Neutrophil (primary cell): ENCODE results near the gene ROBO2.

Source experiments
- H3K27ac ChIP-seq: fragments of 200-600 bp; sonication (generic); 2 replicates; pipeline ENCODE4 v1.5.1; 2016; ENCODE audit warnings: mild to moderate bottlenecking, moderate library complexity
- H3K27me3 ChIP-seq: fragments of 200-600 bp; sonication (generic); 2 replicates; pipeline ENCODE4 v1.6.0; 2016; ENCODE audit warnings: mild to moderate bottlenecking
- H3K36me3 ChIP-seq: fragments of 200-600 bp; sonication (generic); 2 replicates; pipeline ENCODE4 v1.5.1; 2017
- H3K4me1 ChIP-seq, 2 experiments: fragments of 200-600 bp in 1 of 2; sonication (generic) in 1 of 2; 1 replicate in 1 of 2; 2 replicates in 1 of 2; pipeline versions ENCODE4 v1.5.1 to v1.6.1; 2013 to 2016; ENCODE audit warnings: low read depth in 1 of 2, low read length in 1 of 2, mild to moderate bottlenecking in 1 of 2, moderate library complexity in 1 of 2; ENCODE audit not compliant: control insufficient read depth in 1 of 2, insufficient read depth in 1 of 2
- H3K4me3 ChIP-seq, 2 experiments: fragments of 200-600 bp in 1 of 2; sonication (generic) in 1 of 2; 1 replicate in 1 of 2; 2 replicates in 1 of 2; pipeline ENCODE4 v1.5.1; 2013 to 2016; ENCODE audit warnings: low read depth in 1 of 2, low read length in 1 of 2, mild to moderate bottlenecking in 1 of 2, moderate library complexity in 1 of 2
- H3K9me3 ChIP-seq: fragments of 200-600 bp; sonication (generic); 2 replicates; pipeline ENCODE4 v1.5.1; 2016
- TF ChIP-seq, protein P1 (sequence below): fragments of 200-600 bp; sonication (generic); IDR thresholded peaks from 2 replicates; pipeline ENCODE4 v1.5.1; 2016; ENCODE audit warnings: antibody characterized with exemption

ROBO2 gene

DNA sequence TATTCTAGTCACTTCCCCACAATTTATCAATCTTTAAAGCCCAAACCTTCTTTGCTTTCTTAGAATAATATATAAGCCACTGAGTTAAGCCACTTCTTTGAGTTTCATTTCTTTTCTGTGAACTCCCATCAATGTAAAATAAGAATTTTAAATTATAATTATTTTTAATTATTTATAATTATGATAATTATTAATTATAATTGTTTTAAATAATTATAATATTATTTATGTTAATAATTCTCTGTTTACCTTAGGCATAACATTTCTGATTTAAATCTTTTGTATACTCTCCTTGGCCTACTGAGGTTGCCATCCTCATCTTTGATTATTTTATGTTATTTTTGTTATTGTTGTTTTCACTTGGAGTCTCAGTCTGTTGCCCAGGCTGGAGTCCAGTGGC is 644.2 kb downstream of the ROBO2 start:
- H3K27ac ChIP-seq: no peak overlapping the region
- no peak overlapping the region for H3K4me3 ChIP-seq

DNA sequence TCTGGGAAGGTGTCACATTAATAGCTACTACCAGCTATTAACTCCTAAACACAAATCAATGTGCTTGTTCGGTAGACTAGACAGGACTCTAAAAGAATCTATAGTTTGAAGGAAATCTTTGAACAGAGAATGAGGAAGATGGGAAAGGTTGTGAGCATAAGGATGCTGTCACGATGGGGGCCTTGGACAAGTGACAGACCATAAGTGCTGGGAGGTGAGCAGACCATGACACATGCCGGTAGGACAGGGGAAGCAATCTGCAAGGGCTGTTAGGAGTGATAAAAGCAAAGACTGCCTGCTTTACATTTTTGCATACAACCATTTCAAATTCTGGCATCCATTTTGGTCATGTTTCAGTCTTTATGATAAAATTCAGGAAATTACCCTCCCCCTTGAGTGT is 645.8 kb downstream of the ROBO2 start:
- Histone ChIP-seq H3K36me3 (no peaks in the 10 kb centered on the region), H3K4me1 (no peaks in the 10 kb centered on the region), H3K4me3 (no peak overlapping the region), H3K27ac (no peak overlapping the region), H3K27me3 (no peaks in the 10 kb centered on the region), H3K9me3 (peaks cover 4% of the 10 kb centered on the region)
- TF ChIP-seq, protein P1, sequence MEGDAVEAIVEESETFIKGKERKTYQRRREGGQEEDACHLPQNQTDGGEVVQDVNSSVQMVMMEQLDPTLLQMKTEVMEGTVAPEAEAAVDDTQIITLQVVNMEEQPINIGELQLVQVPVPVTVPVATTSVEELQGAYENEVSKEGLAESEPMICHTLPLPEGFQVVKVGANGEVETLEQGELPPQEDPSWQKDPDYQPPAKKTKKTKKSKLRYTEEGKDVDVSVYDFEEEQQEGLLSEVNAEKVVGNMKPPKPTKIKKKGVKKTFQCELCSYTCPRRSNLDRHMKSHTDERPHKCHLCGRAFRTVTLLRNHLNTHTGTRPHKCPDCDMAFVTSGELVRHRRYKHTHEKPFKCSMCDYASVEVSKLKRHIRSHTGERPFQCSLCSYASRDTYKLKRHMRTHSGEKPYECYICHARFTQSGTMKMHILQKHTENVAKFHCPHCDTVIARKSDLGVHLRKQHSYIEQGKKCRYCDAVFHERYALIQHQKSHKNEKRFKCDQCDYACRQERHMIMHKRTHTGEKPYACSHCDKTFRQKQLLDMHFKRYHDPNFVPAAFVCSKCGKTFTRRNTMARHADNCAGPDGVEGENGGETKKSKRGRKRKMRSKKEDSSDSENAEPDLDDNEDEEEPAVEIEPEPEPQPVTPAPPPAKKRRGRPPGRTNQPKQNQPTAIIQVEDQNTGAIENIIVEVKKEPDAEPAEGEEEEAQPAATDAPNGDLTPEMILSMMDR: no peak

More for the DNA sequence above, 644.2 kb downstream of the ROBO2 start:
- TF ChIP-seq, protein P1: no peak
- no peaks in the 10 kb centered on the region for H3K4me1 ChIP-seq
- no peaks in the 10 kb centered on the region for H3K36me3 ChIP-seq
- no peaks in the 10 kb centered on the region for H3K27me3 ChIP-seq
- H3K9me3 ChIP-seq: peaks cover 4% of the 10 kb centered on the region

DNA sequence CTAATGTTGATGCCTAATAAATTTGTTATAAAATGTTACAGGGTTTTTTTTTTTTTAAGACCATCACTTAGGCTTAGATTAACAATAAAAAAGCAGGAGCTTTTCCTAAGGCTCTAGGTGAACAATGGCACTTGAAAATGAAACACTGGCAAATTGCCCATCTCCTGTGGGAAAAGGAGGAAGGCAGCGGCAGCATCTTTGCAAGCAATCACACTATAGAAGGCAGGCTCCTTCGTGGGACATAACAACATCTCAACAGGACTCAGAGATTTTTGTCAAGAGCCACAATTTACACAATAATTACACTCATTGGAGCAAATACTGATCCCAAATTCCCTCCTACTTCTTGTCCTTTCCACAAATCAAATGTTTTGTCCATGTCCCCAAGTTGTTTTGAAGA is 646.7 kb downstream of the ROBO2 start:
- no peaks in the 10 kb centered on the region for H3K36me3 ChIP-seq
- H3K4me1 ChIP-seq: no peaks in the 10 kb centered on the region
- H3K27me3 ChIP-seq: no peaks in the 10 kb centered on the region
- H3K4me3 ChIP-seq: no peak overlapping the region
- H3K27ac ChIP-seq: no peak overlapping the region
- TF ChIP-seq, protein P1: no peak
- H3K9me3 ChIP-seq: peaks cover 4% of the 10 kb centered on the region

DNA sequence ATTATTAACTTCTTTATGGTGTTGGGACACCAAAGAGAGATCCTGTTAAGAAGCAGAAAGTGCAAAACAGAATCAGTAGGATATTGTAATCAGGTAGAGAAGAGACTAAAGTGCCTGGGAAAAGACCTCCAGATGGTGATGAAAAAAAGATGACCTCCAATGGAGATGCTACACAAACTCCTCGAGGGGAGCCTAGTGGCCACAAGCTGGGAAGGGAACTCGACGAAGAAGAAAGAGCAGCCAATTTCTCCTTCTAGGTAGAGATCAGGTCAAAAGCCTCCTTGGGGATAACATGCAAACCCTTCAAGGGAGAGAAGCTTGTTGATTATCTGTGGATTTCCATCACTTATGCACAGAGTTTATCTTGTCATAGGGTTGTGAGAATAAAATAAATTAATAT is 647.6 kb downstream of the ROBO2 start:
- H3K4me3 ChIP-seq: no peak overlapping the region
- H3K27ac ChIP-seq: no peak overlapping the region
- TF ChIP-seq, protein P1: no peak
- H3K4me1 ChIP-seq: no peaks in the 10 kb centered on the region
- H3K27me3 ChIP-seq: no peaks in the 10 kb centered on the region
- H3K9me3 ChIP-seq: no peaks in the 10 kb centered on the region
- H3K36me3 ChIP-seq: no peaks in the 10 kb centered on the region

DNA sequence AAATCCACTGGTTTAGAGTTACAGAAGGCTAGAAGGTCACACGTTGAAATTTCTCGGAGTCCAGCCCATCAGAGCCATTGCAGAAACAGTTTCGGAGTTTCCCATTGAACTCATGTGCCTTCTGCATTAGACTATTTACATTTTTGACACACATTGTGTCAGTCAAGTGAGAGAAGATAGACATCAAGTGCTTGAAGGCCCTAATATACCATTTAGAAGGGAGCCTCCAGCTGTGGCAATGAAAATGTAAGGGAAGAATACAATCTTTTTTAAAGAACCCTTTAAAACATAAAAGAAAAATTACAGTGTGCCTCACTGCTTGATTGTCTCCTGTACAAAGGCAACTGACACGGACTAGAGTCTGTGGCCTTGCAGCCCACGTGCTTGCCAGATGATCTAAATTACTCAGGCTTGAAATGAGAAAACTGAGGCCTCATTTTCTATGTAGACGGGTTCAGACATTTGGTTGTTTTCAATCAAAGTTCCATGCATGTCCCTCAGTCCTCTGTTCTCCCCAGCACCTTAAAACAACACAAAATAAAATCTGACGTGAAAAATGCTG is 650.5 kb downstream of the ROBO2 start:
- TF ChIP-seq, protein P1: no peak
- H3K27me3 ChIP-seq: no peaks in the 10 kb centered on the region
- H3K27ac ChIP-seq: no peak overlapping the region
- no peaks in the 10 kb centered on the region for H3K4me1 ChIP-seq
- H3K4me3 ChIP-seq: no peak overlapping the region
- H3K9me3 ChIP-seq: no peaks in the 10 kb centered on the region
- no peaks in the 10 kb centered on the region for H3K36me3 ChIP-seq

DNA sequence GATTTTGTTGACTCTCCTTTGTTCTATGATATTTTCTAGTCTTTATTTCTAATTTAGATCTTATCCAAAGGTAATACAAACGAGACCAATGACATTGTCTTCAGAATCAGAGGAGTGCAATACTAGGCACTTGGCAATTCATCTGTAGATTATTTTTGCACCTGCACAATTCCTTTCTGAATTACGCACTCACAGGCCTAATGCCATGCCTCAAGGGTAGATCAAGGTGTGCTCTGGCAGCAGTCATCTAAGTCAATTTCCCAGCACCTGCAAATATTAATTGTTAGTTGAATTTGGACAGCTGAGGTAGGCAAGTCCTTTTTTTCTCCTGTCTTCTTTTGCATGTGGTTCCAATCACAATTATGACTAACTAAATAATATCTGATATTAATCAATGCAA is 653.2 kb downstream of the ROBO2 start:
- Histone ChIP-seq H3K27me3 (no peaks in the 10 kb centered on the region), H3K4me3 (no peak overlapping the region), H3K4me1 (no peaks in the 10 kb centered on the region), H3K9me3 (no peaks in the 10 kb centered on the region), H3K27ac (no peak overlapping the region), H3K36me3 (no peaks in the 10 kb centered on the region)
- TF ChIP-seq, protein P1: no peak
